ENCODE results near the gene TRPM5. TPM values are rescaled to one million over a fixed set of nuclear protein-coding genes. Genes with fewer than 3 reads are reported as not detected.

Gene TRPM5
- total and polyA plus RNA-seq, 2 experiments from 2014 or later: not detected

- no peaks in the 10 kb centered on the region for H3K9me3 Mint-ChIP-seq
- H3K27ac Mint-ChIP-seq: no peak overlapping the region
- no peaks in the 10 kb centered on the region for H3K36me3 Mint-ChIP-seq (ENCODE audit: low read depth)
- H3K9me2 ChIP-seq (ENCODE audit: insufficient read depth): no peaks in the 10 kb centered on the region
- H3K27me3 ChIP-seq (ENCODE audit: insufficient read depth): no peaks in the 10 kb centered on the region
- ATAC-seq: no peak
- no peak overlapping the region for H3K4me2 ChIP-seq
- H3K4me3 ChIP-seq: no peak overlapping the region
- H3K4me1 Mint-ChIP-seq: 0 out of 3 replicates have a peak, but pooled peaks cover 2% of the 10 kb centered on the region
- H3K79me2 ChIP-seq (replicated peaks; ENCODE audit: insufficient read depth): no peaks in the 10 kb centered on the region
- no peak overlapping the region for H3K4me3 Mint-ChIP-seq
- H3F3A ChIP-seq (replicated peaks; ENCODE audit: low read depth): no peaks in the 10 kb centered on the region
- no peaks in the 10 kb centered on the region for H4K20me1 ChIP-seq (replicated peaks; ENCODE audit: insufficient read depth)
- H3K27ac ChIP-seq (ENCODE audit: low read depth): no peak overlapping the region
- H3K27me3 Mint-ChIP-seq (ENCODE audit: insufficient read depth, low read depth, poor library complexity): peaks cover 4% of the 10 kb centered on the region
- DNase-seq (ENCODE audit: low spot score): no peak
- no peaks in the 10 kb centered on the region for H3K36me3 ChIP-seq (ENCODE audit: insufficient read depth)
- no peak overlapping the region for H2AFZ ChIP-seq
- H3K4me1 ChIP-seq (ENCODE audit: insufficient read depth): no peaks in the 10 kb centered on the region; the same call in 1 of the 2 replicates
- TF ChIP-seq CTCF (conservative IDR thresholded peaks at IDR 0.05; ENCODE audit: low read depth in 2 of 2) (no peak), EZH2phosphoT487 (IDR thresholded peaks at IDR 0.05; ENCODE audit: unreplicated experiment) (no peak), POLR2AphosphoS5 (IDR thresholded peaks at IDR 0.05; ENCODE audit: low read depth) (no peak), STAT1 (IDR thresholded peaks at IDR 0.05; ENCODE audit: unreplicated experiment) (no peak)
- TF ChIP-seq, protein P1, sequence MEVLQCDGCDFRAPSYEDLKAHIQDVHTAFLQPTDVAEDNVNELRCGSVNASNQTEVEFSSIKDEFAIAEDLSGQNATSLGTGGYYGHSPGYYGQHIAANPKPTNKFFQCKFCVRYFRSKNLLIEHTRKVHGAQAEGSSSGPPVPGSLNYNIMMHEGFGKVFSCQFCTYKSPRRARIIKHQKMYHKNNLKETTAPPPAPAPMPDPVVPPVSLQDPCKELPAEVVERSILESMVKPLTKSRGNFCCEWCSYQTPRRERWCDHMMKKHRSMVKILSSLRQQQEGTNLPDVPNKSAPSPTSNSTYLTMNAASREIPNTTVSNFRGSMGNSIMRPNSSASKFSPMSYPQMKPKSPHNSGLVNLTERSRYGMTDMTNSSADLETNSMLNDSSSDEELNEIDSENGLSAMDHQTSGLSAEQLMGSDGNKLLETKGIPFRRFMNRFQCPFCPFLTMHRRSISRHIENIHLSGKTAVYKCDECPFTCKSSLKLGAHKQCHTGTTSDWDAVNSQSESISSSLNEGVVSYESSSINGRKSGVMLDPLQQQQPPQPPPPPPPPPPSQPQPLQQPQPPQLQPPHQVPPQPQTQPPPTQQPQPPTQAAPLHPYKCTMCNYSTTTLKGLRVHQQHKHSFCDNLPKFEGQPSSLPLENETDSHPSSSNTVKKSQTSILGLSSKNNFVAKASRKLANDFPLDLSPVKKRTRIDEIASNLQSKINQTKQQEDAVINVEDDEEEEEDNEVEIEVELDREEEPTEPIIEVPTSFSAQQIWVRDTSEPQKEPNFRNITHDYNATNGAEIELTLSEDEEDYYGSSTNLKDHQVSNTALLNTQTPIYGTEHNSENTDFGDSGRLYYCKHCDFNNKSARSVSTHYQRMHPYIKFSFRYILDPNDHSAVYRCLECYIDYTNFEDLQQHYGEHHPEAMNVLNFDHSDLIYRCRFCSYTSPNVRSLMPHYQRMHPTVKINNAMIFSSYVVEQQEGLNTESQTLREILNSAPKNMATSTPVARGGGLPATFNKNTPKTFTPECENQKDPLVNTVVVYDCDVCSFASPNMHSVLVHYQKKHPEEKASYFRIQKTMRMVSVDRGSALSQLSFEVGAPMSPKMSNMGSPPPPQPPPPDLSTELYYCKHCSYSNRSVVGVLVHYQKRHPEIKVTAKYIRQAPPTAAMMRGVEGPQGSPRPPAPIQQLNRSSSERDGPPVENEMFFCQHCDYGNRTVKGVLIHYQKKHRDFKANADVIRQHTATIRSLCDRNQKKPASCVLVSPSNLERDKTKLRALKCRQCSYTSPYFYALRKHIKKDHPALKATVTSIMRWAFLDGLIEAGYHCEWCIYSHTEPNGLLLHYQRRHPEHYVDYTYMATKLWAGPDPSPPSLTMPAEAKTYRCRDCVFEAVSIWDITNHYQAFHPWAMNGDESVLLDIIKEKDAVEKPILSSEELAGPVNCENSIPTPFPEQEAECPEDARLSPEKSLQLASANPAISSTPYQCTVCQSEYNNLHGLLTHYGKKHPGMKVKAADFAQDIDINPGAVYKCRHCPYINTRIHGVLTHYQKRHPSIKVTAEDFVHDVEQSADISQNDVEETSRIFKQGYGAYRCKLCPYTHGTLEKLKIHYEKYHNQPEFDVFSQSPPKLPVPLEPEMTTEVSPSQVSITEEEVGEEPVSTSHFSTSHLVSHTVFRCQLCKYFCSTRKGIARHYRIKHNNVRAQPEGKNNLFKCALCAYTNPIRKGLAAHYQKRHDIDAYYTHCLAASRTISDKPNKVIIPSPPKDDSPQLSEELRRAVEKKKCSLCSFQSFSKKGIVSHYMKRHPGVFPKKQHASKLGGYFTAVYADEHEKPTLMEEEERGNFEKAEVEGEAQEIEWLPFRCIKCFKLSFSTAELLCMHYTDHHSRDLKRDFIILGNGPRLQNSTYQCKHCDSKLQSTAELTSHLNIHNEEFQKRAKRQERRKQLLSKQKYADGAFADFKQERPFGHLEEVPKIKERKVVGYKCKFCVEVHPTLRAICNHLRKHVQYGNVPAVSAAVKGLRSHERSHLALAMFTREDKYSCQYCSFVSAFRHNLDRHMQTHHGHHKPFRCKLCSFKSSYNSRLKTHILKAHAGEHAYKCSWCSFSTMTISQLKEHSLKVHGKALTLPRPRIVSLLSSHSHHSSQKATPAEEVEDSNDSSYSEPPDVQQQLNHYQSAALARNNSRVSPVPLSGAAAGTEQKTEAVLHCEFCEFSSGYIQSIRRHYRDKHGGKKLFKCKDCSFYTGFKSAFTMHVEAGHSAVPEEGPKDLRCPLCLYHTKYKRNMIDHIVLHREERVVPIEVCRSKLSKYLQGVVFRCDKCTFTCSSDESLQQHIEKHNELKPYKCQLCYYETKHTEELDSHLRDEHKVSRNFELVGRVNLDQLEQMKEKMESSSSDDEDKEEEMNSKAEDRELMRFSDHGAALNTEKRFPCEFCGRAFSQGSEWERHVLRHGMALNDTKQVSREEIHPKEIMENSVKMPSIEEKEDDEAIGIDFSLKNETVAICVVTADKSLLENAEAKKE (CRISPR knock-in tag; IDR thresholded peaks at IDR 0.05): no peak
- TF ChIP-seq, protein P2, sequence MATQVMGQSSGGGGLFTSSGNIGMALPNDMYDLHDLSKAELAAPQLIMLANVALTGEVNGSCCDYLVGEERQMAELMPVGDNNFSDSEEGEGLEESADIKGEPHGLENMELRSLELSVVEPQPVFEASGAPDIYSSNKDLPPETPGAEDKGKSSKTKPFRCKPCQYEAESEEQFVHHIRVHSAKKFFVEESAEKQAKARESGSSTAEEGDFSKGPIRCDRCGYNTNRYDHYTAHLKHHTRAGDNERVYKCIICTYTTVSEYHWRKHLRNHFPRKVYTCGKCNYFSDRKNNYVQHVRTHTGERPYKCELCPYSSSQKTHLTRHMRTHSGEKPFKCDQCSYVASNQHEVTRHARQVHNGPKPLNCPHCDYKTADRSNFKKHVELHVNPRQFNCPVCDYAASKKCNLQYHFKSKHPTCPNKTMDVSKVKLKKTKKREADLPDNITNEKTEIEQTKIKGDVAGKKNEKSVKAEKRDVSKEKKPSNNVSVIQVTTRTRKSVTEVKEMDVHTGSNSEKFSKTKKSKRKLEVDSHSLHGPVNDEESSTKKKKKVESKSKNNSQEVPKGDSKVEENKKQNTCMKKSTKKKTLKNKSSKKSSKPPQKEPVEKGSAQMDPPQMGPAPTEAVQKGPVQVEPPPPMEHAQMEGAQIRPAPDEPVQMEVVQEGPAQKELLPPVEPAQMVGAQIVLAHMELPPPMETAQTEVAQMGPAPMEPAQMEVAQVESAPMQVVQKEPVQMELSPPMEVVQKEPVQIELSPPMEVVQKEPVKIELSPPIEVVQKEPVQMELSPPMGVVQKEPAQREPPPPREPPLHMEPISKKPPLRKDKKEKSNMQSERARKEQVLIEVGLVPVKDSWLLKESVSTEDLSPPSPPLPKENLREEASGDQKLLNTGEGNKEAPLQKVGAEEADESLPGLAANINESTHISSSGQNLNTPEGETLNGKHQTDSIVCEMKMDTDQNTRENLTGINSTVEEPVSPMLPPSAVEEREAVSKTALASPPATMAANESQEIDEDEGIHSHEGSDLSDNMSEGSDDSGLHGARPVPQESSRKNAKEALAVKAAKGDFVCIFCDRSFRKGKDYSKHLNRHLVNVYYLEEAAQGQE (IDR thresholded peaks at IDR 0.05; ENCODE audit: unreplicated experiment): no peak
Measured at GRCh38 chr11:2417856-2418692, 26.2 kb downstream of the TRPM5 start.

Data from GM23338 (cell line).